Testis (tissue), 3 donors: ENCODE results near the gene KCNC3. TPM values are rescaled to one million over a fixed set of nuclear protein-coding genes. Genes with fewer than 3 reads are reported as not detected.

Experiments
- DNase-seq: peaks from one replicate; pipeline ENCODE4 v3.0.0-alpha.2; 2019
- H3K27ac ChIP-seq, 2 donors: fragments of 200-600 bp; sonication (generic); one replicate each; pipeline ENCODE4 v1.5.1; 2019
- H3K27me3 ChIP-seq: fragments of 200-600 bp; sonication (generic); one replicate; pipeline ENCODE4 v1.5.1; 2019
- H3K36me3 ChIP-seq: fragments of 200-600 bp; sonication (generic); one replicate; pipeline ENCODE4 v1.5.1; 2017; ENCODE audit warnings: low read depth; ENCODE audit errors: missing control alignments
- H3K4me1 ChIP-seq: fragments of 200-600 bp; sonication (generic); one replicate; pipeline ENCODE4 v1.5.1; 2019
- H3K4me3 ChIP-seq, 2 donors: fragments of 200-600 bp; sonication (generic); one replicate each; pipeline ENCODE4 v1.5.1; 2017 to 2019
- H3K9me3 ChIP-seq: fragments of 200-600 bp; sonication (generic); one replicate; pipeline ENCODE4 v1.5.1; 2017
- CTCF ChIP-seq, 3 experiments: fragments of 450-650 bp in 2 of 3; fragments of 200-600 bp in 1 of 3; sonication (generic) in 1 of 3; IDR thresholded peaks; one replicate each; pipeline ENCODE4 v1.5.1; 2016 to 2019; ENCODE audit warnings: antibody characterized with exemption in 3 of 3, mild to moderate bottlenecking in 2 of 3, moderate library complexity in 1 of 3
- POLR2A ChIP-seq: fragments of 450-650 bp; IDR thresholded peaks from one replicate; pipeline ENCODE4 v1.6.1; 2017; ENCODE audit warnings: antibody characterized with exemption, mild to moderate bottlenecking, moderate library complexity
- WGBS, 2 donors: methylation state at CpG; one replicate each; pipeline ENCODE4 v1.1.5; 2018; 5-methylcytosine and 5-hydroxymethylcytosine counted together
- intact Hi-C: fragments of 100-400 bp; cut with DNase I; formaldehyde crosslinking; loops from one replicate; pipeline ENCODE4 v1.15.1; 2023; ENCODE audit warnings: low total_unique reads
- polyA plus RNA-seq: library from polyadenylated mRNA; stranded (reverse); fragments of 350-450 nt; fragmentation: Illumina TruSeq; extraction: RNeasy Lipid Tissue Mini Kit (QIAGEN cat#74804); gene quantifications from one replicate; pipeline ENCODE4 v1.2.3, GENCODE V29; 2014; ENCODE audit warnings: low read depth, low replicate concordance; ENCODE audit not compliant: insufficient read depth
- total RNA-seq, 2 donors: library from RNA; depleted of rRNA; stranded (reverse); fragments of >200 nt; gene quantifications; one replicate each; pipeline ENCODE4 v1.2.3, GENCODE V29; 2016

Gene KCNC3
- total and polyA plus RNA-seq, 3 donors from 2014 or later = 6.9 to 16.0 (median 7.7) TPM

GRCh38 chr19:50365434-50366306, 36.5 kb upstream of the KCNC3 start, which contains the start of gene NAPSA:
TSS of gene NAPSA (minus strand) at chr19:50365639. CDS start at chr19:50365621, 18 bp downstream.
- Histone ChIP-seq H3K27ac (no peak within 1 kb of the TSS), H3K36me3 (no peaks in the 10 kb centered on the region), H3K4me3 (no peak within 1 kb of the TSS), H3K4me1 (no peaks in the 10 kb centered on the region), H3K9me3 (no peaks in the 10 kb centered on the region), H3K27me3 (no peaks in the 10 kb centered on the region)
- TF ChIP-seq POLR2A (no peak), CTCF (IDR thresholded peaks at IDR 0.05) (no peak)
- DNase-seq = no peak
- intact Hi-C loops = loop anchor here (5.0 to 10.0 kb wide), 3 partner anchors 49 to 429 kb away; partner anchors contain the start of genes ACP4 and SPIB
- 87 to 90% methylated on average over 11 of the region's 11 CpGs for WGBS, 2 donors

GRCh38 chr19:50362656-50363424, 33.7 kb upstream of the KCNC3 start:
- WGBS, 2 donors = 73 to 77% methylated on average over 11 of the region's 11 CpGs
- H3K27ac ChIP-seq = no peak overlapping the region
- H3K36me3 ChIP-seq = no peaks in the 10 kb centered on the region
- DNase-seq = no peak
- H3K27me3 ChIP-seq = no peaks in the 10 kb centered on the region
- TF ChIP-seq POLR2A = no peak
- no peak for TF ChIP-seq CTCF (IDR thresholded peaks at IDR 0.05)
- no peak overlapping the region for H3K4me3 ChIP-seq
- intact Hi-C loops = loop anchor here (10.0 kb wide), 2 partner anchors 52 to 432 kb away; partner anchors contain the start of genes ACP4 and SPIB
- no peaks in the 10 kb centered on the region for H3K4me1 ChIP-seq
- no peaks in the 10 kb centered on the region for H3K9me3 ChIP-seq

GRCh38 chr19:50362030-50362412, 32.8 kb upstream of the KCNC3 start:
- Histone ChIP-seq H3K36me3 (no peaks in the 10 kb centered on the region), H3K27me3 (no peaks in the 10 kb centered on the region), H3K27ac (no peak overlapping the region), H3K4me3 (no peak overlapping the region), H3K4me1 (no peaks in the 10 kb centered on the region), H3K9me3 (no peaks in the 10 kb centered on the region)
- intact Hi-C loops = loop anchor here (10.0 kb wide), 2 partner anchors 53 to 433 kb away; partner anchors contain the start of genes ACP4 and SPIB
- no peak for DNase-seq
- TF ChIP-seq POLR2A (no peak), CTCF (IDR thresholded peaks at IDR 0.05) (no peak)
- 81 to 93% methylated on average over 7 of the region's 7 CpGs for WGBS, 2 donors

GRCh38 chr19:50361290-50362029, 32.3 kb upstream of the KCNC3 start:
- no peak for DNase-seq
- no peak overlapping the region for H3K27ac ChIP-seq
- no peaks in the 10 kb centered on the region for H3K27me3 ChIP-seq
- no peaks in the 10 kb centered on the region for H3K9me3 ChIP-seq
- intact Hi-C loops = loop anchor here (10.0 kb wide), 2 partner anchors 53 to 433 kb away; partner anchors contain the start of genes ACP4 and SPIB
- H3K4me3 ChIP-seq = no peak overlapping the region
- WGBS, 2 donors = 79 to 82% methylated on average over 5 to 7 of the region's 7 CpGs
- TF ChIP-seq POLR2A = no peak
- TF ChIP-seq CTCF (IDR thresholded peaks at IDR 0.05) = no peak
- no peaks in the 10 kb centered on the region for H3K36me3 ChIP-seq
- H3K4me1 ChIP-seq = no peaks in the 10 kb centered on the region
